Measurements from ENCODE around the gene MCC.

Gene MCC

DNA sequence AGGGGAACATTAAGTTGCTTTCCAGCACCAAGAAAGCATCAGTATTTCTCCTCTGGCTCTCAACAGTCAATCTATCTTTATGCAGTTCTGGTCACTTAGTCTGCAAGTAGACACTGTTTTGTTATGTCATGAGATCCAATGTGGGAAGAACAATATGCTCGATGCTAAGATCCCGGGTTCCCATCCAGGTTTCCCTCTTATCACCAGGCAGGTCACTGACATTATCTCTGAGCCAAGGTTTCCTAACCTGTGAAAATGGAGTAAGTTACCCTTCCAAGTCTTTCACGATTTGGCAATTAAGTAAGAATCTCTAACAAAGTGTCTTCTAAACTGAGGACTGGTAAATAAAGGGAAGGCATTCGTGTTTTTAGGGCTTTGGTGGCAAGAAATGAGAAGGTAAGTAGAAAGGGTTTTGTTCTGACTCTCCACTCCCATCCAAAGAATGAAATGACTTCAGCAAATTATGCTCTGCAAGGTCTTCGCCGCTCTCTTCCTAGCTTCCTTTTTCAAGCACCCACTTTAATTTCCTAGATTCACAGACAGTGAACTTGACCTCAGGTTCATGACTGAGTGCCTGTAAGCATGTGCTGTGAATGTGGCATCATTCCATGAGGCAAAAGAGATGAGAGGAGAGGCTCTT, 425.3 kb downstream of the MCC start:
- DNase-seq, result no peak

DNA sequence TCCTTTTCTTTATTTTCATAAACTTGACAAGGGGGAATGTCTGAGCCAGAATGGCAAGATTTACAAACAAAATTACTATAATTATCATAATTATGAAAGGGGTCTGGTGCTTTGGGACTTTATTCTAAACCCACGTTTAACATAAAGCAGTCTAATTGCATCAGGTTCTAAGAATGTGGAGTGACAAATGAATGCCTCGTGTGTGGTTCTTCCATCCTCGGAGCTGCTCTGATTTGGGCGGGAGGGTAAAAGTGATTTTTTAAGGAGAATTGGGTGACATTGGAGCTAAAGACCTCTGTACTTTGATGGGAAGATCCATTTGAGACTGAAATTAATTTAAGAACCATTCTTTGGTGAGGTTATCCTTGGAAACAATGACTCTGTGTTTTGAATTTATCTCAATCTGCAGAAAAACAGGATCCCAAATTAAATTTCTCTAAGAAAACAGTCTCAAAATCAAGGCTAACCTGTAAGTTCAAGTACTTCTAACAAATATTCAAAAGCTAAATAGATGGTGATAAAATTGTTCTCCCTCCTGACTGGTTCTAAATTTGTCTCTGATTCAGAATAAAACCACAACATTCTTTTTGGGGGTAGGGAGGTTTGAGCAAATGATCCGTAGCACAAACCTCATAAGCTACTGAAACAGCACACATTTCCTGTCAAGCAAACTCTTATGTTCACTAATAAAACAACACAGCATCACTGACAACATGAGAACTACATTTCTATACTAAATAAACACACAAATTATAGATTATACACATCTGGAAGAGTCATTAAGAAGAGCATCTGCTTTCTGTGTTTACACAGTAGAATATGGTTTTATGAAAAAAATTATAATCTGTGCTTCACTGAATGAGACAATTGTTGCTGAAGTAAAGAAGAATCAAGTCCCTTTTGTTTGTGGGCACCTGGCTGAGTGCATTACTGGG, 426.1 kb downstream of the MCC start:
- no peak for DNase-seq

DNA sequence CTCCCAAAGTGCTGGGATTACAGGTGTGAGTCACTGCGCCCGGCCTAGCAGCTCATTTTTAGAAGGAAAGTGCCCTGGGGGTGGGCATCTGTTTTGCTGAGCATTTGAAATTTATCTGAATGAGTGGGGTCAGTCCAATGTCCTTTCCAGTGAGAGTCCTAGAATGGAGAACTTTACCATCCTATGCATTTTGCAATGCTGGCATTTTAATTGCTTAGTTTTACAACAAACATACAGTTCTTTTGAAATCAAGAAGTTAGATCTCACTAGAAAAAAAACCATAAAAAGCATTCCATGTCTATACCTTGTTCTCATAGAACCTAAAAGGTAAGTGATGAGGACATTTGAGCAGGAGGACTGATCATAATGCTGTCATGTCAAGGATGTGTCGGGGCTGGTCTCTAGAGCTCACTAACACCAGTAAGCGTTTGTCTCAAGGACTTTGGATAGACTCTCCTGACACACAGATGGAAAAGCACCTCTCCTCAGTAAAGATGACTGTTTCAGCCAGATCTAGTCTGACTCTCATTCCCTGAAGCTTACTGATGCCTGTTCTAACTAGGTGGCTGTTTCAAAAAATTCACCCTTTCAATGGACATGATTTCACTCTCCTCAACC, 427.7 kb downstream of the MCC start:
- no peak for DNase-seq

DNA sequence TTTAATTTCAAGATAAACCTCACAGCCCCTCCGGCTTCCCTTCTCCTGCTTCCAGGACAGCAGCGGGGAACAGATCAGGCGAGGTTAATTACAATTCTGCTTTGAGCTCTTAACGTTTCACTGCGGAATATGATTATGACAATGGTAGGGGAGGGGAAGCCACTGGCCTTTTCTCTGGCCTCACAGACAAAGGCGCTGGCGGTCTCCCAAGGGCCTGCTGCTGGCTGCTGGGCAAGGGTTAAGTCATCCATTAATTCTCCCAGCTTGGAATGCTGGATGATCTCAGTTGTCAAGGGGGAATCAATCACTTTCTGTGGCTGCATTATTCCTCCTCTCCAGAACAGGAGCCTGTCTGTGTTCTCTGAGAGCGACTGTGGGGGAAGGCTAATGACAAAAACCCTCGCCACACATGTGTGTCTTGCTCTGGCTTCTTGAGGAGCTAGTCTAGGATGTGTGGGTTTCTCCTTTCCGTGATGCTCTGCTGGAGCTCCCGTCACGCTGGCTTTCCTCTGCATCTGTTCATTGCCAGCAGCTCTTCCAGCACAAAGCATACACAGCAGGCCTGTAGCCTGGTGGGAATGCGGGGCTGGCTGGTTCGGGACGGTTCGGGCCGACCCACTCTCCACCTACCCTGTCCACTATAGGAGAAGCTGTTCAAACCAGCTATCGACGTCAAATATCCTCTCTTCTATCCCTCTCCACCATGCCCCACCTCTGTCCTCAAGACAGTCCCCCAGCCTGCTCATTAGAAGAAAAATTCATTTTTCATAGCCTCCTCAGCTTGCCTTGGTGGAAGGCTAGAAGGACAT, 428.8 kb downstream of the MCC start:
- DNase-seq, result no peak

DNA sequence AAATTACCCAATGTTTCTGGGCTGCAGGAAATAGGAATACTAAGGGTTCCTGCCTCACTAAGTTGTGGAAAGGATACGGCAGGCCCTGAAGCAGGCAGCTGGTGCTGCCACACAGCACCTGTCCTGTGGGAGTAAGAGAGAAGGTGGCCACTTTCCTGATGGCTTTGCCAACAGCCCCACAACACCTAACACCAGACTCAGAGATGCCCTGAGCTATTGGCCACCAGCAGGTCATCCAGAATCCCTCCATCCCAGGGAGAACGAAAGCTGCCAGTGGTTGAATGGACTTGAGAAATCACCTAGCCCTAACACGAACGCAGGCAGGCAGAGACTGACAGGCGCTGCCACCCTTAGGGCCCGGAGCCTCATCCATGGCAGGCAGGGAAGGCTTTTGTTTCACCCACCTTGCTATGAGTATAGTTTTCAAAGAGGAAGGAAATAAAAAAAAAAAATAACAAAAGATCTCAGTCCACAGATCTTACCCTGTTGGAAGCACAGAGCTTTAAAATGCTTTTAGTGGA, 429.5 kb downstream of the MCC start:
- no peak for DNase-seq

DNA sequence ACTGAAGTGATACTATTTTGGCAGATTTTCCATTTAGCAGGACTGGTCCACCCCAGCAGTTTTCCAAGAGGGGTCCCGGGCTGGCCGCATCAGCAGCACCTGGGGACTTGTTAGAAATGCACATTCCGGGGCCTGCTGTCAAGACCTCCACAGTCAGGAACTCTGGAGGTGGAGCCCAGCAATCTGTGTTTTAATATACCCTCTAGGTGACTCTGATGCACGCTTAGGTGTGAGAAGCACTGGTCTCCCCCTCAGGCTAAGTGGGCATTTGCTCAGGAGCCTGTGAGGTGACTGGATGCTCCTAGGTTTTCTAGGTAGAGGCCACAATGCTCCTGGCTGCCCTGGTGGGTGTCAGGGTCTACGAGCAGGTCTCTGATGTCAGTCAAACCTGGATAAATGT, 430.0 kb downstream of the MCC start:
- no peak for DNase-seq

DNA sequence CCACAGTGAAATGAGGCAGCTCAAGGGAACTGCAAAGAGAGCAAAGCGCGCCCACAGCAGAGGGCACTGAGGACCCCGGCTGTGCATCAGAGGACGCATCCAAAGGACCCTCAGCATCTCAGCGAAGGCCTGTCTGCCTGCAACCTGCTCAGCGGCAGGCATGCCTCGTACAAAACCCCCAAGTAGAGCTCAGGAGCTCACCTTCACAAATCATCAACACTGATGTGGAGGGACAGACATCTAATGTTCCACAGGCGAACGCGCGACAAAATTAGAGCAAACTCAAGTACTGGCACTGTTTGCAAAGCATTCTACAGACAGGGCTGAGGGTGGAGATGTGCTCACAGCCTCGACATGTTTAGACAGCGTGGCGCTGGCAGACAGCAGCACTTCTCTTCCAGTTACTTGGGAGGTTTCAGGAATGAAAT, 430.7 kb downstream of the MCC start:
- no peak for DNase-seq

DNA sequence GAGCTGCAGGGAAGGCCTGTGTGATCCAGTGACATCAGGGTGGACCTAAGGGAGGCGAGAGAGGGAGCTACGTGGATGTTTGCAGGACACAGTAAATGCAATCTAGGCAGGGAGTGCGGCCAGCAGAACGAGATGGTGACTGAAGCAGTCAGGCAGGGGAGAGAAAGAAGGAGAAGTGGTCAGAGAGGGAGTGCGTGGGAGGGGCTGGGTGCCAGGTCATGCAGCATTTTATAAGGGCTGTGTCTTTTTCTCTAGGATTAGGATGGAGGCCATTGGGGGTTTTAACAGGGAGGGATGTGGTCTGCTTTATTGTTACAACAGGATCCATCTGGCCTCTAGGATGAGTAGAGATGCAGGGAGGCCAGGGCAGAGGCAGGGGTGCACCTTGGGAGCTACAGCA, 431.3 kb downstream of the MCC start:
- no peak for DNase-seq

DNA sequence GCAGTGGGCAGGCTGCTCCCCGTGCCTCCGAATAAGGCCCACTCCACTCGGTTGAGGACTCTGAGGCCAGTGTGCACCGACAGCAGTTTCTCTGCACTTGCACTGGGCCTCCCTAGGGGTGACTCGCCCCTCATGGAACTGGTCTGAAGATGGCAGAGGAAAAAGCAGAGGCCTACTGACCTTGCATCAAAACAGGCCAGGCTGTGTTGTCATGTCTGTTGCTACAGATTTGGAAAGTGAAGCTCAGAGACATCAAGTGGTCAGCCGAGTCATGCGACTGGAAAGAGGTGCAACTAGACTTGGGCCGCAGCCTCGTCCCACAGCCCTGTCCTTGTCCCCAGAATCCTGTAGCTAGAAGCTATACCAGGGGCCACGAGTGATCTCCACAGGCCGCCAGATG, 433.4 kb downstream of the MCC start:
- DNase-seq, result no peak

DNA sequence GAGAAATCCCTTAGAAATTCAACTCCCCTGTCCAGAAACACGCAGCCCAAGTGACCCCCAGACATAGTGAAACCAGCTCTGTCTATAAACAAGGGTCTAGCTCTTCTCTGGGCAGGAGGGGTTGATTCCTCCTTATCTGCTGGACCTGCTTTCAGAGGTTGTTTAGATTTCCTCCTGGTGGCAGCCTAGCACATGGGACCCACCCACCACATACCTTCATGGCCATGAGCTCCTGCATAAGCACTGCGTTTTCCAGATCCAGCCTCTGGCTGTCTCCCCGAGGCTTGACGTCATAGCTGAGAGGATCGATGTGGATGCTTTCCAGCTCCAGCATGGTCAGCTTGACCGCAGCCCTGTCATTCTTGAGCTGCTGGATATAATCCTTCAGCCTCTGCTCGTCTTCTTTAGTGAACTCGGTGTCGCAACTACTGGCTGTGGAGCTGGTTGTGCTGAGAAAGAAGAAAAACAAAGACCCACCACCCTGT, 434.7 kb downstream of the MCC start:
- no peak for DNase-seq

DNA sequence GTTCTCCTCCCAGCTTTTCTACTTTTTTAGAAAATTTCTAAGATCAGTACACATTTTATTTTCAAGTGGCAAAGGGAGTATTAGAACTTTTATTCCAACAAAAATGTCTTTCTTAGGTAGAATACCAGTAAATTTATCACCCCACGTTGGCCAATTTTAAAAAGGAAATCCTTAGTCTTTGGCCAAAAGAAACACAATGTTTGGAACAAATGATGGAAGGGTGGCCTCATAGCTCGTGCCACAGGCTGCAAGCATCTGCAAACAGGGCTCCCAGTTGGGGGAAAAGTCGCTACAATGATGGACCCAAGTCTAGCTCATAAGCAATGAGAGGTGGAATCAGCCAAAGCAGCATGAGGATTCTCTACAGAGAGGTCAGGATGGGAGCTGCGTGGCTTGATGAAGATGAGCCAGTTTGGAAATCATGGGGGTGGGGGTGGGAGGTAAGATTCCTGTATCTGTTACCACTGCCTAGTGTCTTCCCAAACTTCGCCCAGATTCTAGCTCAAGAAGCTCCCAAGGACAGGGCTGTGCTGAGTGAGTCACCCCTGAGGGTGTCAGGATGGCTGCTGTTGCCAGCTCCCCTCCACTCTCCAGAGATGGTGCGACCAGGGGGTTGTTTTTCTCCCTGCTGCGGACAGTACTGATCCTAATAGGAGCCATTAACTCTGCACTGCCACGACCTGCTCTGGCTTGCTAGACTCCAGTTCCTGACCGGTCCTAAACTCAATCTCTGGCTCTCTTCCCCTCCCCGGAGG, 436.0 kb downstream of the MCC start:
- DNase-seq, result no peak

DNA sequence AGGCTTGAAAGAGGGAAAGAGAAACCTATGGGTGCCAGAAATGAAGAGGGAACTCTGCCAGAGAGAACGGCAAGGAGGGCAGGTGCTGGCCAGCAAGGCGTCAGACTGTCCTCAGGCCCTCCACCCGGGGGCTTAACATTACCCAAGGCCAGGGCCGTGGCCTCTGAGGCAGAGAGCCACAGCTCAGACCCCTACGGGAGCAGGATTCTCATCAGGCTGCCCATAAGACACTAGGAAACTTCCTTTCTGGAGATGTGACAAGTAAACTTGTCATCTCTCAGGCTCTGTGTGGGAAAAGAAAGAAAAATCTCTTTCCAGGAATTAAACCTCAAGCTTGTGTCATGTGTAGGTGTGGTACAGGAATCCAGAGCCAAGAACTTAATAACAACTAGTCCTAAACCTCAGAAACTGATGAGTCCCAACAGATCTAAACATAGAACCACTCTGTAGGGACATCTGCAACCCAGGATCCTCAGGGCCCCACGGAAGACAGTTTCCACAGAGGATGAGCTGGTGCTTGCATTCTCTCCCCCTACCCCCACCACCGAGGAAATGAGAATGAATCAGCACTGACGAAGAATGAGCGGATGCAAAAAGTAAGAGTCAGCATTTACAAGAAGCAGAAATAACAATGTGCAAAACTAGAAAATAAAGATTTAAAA, 437.4 kb downstream of the MCC start:
- no peak for DNase-seq

DNA sequence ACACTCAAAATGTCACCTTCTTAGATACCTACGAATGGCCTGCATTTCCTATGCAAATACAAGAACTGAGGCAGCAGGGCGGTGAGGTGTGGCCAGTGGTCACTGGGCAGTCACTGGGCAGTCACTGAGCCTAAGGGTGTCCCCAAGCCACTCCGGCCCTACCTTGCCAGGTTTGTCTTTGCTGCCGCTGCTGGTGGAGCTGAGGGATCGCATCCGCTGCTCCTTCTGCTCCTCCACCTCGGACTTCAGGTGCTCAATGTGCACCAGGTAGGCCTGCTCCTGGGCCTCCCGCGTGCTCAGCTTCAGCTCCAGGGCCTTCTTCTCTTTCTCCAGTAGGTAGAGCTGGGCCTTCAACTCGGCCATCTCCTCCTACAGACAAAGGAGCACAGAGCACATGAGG, 439.3 kb downstream of the MCC start:
- DNase-seq, result no peak

DNA sequence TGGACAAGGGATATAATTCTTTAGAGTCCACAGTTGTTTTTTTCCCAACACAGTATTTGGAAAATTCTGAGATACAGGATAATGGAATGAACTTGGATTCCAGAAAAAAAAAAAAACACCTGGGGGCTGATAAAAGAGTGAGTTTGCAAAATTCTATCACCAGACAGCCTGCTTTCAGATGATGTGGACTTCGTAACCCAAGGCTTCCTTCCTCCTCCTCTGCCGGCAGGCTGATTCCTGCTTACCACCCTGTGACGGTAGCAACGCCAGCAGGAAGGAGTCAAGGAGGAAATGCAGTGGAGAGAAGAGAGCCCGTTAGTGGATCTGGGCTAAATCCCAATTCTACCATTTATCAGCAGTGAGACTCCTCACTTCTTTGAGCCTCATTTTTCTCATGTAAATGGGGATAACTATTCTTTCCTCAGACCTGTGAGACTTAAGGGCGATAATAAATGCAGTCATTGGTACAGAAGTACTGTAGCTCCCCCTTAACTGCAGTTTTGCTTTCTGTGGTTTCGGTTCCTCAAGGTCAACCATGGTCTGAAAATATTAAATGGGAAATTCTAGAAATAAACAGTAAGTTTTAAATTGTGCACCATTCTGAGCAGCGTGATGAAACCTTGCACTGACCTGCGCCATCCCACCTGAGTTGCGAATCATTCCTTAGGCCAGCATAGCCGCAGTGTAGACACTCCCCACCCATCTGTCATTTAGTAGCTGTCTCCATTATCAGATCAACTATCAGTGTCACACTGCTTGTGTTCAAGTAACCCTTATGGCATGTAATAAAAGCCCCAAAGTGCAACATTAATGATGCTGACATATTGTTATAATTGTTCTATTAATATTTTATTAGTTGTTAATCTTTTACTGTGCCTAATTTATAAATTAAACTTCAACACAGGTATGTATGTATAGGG, 440.3 kb downstream of the MCC start:
- no peak for DNase-seq

DNA sequence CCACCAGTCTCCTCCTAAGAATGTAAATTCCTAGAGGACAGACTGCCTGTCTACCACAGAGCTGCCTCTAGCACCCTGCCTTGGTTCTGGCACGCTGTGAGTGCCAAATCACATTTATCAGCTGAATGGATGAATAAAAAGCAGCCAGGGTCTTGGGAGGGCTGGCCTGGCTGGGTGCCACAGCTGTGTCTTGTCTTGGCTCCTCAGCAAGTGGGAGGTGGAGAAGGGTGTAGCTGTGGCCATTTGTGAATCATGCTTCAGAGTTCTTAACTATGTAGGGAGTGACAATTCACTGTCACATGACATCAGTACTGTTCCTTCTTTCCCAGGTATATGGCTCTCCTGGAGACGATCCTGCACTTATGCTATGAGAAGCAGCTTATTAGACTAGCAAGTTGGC, 441.0 kb downstream of the MCC start:
- no peak for DNase-seq

DNA sequence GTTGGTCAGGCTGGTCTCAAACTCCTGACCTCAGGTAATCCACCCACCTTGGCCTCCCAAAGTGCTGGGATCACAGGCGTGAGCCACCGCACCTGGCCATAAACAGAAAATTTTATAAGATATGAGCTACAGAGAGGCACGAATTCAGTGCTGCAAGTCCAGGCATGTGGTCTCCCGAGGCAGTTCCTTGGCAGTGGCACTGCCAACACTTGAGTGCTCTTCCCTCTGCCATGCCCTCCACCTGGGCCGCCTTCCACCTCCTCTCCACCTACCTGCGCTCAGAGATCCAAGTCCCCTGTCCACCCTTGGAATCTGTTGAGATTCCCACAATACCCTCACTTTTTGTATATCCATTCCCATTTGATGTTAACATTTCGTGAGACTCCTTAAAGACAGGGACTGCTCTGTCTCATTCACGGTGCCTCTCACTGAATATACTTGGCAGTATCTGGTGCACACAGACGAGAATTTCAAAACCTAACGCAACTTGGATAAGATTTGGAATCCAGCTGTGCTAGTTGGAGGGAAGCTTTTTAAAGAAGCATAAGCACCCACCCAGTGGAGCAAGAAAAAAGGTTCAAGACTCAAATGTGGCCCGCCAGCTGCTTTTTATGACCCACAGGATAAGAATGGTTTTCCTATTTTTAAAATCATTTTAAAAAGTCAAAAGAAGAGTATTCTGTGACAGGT, 443.3 kb downstream of the MCC start:
- no peak for DNase-seq

DNA sequence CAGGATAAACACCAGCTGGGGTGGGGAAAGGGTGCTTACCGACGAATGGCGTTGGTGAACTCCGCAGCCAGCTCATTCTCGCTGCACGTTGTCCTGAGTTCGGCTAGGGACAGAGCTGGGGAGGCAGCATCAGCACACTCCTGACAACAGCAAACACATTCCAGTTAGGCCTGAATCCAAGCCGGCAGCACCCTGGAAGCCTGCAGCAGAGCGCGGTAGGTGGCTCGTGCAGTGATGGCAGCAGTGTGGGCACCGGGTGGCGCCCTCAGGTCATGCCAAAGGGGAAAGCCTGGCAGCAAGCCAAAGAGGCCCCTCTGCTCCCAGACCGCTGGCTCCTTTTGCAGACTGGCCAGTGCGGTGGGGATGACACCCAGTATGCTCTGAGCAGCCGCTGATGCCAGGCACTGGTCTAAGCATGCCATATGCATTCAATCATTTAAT, 444.7 kb downstream of the MCC start:
- no peak for DNase-seq

DNA sequence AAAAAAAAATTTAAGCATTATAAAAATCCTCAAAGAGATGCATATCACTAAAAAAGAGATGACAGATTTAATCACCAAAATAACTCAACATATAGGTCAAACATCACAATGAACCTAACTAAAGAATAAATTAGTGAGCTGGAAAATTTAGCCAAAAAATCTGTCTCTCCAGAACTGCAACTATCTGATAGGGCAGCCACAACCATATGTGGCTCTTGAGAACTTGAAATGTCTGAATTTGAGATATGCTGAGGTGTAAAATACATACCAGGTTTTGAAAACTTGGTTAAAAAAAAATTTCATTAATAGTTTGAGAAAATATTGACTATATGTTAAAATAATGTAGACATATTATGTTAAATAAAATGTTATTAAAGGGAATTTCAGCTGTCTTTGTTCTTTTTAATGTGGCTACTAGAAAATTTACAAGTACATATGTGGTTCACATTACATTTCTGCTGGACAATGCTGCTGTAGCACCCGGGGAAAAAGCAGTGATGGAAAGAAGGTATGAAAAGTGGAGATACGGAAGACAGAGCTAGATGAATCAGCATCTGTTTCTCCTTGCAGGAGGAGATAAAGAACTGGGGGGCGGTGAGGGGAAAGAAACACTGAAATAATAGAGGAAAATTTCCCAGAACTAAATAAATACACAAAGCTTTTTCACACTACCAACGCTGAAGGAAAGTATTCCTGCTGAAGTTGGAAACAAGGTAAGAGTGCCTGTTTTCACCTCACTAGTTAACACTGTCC, 445.6 kb downstream of the MCC start:
- no peak for DNase-seq

Measured in CD4-positive, alpha-beta T cell treated with Interleukin-4 for 4 hours (primary cell).